Right cardiac atrium (tissue), 5 donors: ENCODE measurements around the gene WDR5. TPM values are rescaled to one million over a fixed set of nuclear protein-coding genes. Genes with fewer than 3 reads are reported as not detected.

Experiments
- ATAC-seq, 2 donors: fragments of 200-7000 bp; cut with Tn5 transposase; one replicate each; pipeline versions ENCODE4 v1.8.0 to v1.9.1; 2020; ENCODE audit warnings: moderate library complexity in 2 of 2, mild to moderate bottlenecking in 1 of 2
- DNase-seq, 3 donors: peaks; one replicate each; pipeline ENCODE4 v3.0.0-alpha.2; 2020
- H3K27ac ChIP-seq: one replicate; pipeline ENCODE4 v1.5.1; 2013; ENCODE audit warnings: mild to moderate bottlenecking, low read length, control low read depth, moderate library complexity
- H3K27me3 ChIP-seq: one replicate; pipeline ENCODE4 v1.6.1; 2013; ENCODE audit not compliant: control insufficient read depth, insufficient read depth
- H3K4me1 ChIP-seq: one replicate; pipeline ENCODE4 v1.6.1; 2013; ENCODE audit warnings: low read length; ENCODE audit not compliant: control insufficient read depth, insufficient read depth
- H3K4me3 ChIP-seq: one replicate; pipeline ENCODE4 v1.5.1; 2013; ENCODE audit warnings: low read length, control low read depth
- H3K9me3 ChIP-seq: one replicate; pipeline ENCODE4 v1.6.1; 2013; ENCODE audit warnings: low read length; ENCODE audit not compliant: control insufficient read depth
- WGBS: extraction: QIAGEN DNeasy Blood & Tissue Kit; methylation state at CpG from one replicate; pipeline ENCODE4 v1.1.7; 2013; 5-methylcytosine and 5-hydroxymethylcytosine counted together
- intact Hi-C, 4 donors: fragments of 100-400 bp; cut with DNase I; formaldehyde crosslinking; loops; one replicate each; pipeline versions ENCODE4 v1.11.0 to v1.14.0; 2022 to 2023
- polyA plus RNA-seq: library from polyadenylated mRNA; stranded (reverse); fragments of 200-250 nt; gene quantifications from one replicate; pipeline ENCODE4 v1.2.3, GENCODE V29; 2013
- total RNA-seq, 4 donors: library from RNA; stranded (reverse); fragmentation: NEBNext Ultra II Directional; extraction: Animal tissue kit (Norgen Biotek cat#: 25700); gene quantifications; one replicate each; pipeline ENCODE4 v1.2.1, GENCODE V29; 2021
- donor health status: healthy with polysubstance abuse.
- donor health status: DM: no; HTN: yes; CAD: no.
- donor health status: DM: no; HTN: no; CAD: no.
- donor health status: DM: no; HTN: yes; CAD: no; lungs with severe emphysema.
- donor health status: DM: yes; HTN: yes; CAD: no.

Gene WDR5
- total and polyA plus RNA-seq, 5 donors: 13.3 to 18.3 (median 17.4) TPM

DNA sequence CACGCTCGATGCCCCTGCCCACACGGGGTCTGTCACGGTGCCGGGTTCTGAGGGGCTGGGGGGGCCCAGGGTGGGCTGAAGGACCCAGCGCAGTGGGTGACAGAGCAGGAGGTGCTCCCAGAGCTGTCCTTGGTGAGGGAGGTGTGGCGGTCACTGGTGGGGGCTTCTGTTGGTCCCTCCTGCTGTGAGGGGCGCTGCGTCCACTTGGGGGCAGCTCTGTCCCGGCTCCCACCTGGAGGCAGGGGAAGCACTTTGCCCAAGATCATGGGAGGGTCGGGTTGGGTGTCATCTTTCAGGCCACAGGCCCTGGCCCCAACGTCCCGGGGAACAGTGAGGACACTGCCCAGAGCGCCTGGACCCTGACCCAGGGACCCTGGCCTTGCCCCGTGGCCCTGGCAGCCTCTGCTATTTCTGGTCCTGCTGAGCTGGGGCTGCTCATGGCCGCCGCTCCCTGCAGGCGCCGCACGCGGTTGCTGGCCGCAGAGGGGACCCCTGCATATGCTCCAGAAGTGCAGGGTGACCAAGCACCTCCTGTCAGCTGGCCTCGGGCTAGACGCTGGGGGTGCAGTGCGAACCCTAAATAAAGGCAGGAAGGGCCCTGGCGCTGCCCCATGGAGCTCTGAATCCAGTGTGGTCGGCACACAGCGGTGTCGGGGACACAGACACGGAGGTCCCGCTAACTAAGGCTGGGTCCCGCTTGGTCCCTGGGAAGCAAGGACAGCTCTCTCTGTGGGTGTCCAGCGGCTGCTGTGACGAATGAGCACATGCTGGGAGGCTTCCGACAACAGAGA, 40.1 kb downstream of the WDR5 start:
- no peaks in the 10 kb centered on the region for H3K27me3 ChIP-seq

DNA sequence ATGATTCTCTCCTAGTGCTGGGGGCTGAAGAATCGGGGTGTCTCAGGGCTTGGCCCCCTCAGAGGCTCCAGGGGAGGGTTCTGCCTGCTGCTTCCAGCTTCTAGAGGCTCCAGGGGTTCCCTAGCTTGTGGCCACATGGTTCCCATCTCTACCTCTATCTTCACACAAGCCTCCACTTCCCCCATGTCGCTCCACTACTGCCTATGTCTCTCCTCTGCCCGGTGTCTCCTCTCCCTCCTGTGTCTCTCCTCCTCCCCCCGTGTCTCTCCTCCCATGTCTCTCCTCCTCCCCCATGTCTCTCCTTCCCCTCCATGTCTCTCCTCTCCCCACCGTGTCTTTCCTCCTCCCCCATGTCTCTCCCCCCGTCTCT, 40.7 kb downstream of the WDR5 start:
- WGBS: 59% methylated on average over 6 of the region's 6 CpGs
- DNase-seq (no peak), ATAC-seq (no peak)
- no peak overlapping the region for H3K4me3 ChIP-seq
- no peaks in the 10 kb centered on the region for H3K4me1 ChIP-seq
- no peaks in the 10 kb centered on the region for H3K27me3 ChIP-seq
- intact Hi-C loops: loop anchor here in 3 of 4 donors (10.0 kb wide), 3 partner anchors 138 to 558 kb away; partner anchors contain the start of gene RXRA (in 2 of the 3)
- H3K9me3 ChIP-seq: no peaks in the 10 kb centered on the region
- no peak overlapping the region for H3K27ac ChIP-seq

More for the DNA sequence above, 40.1 kb downstream of the WDR5 start:
- ATAC-seq: peak; percentile 6 to 19
- no peaks in the 10 kb centered on the region for H3K4me1 ChIP-seq
- intact Hi-C loops: loop anchor here in 3 of 4 donors (10.0 kb wide), 3 partner anchors 139 to 559 kb away; partner anchors contain the start of gene RXRA (in 2 of the 3)
- no peak overlapping the region for H3K27ac ChIP-seq
- WGBS: 45% methylated on average over 35 of the region's 35 CpGs
- DNase-seq: peak in 2 of 3 donors; percentile 73 to 82
- H3K9me3 ChIP-seq: no peaks in the 10 kb centered on the region
- H3K4me3 ChIP-seq: no peak overlapping the region

DNA sequence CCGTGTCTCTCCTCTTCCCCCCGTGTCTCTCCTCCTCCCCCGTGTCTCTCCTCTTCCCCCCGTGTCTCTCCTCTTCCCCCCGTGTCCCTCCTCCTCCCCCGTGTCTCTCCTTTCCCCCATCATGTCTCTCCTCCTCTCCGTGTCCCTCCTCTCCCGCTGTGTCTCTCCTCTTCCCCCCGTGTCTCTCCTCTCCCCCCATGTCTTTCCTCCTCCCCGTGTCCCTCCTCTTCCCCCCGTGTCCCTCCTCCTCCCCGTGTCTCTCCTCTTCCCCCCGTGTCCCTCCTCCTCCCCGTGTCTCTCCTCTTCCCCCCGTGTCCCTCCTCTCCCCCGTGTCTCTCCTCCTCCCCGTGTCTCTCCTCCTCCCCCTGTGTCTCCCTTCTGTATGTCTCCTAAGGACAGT, 41.3 kb downstream of the WDR5 start:
- no peaks in the 10 kb centered on the region for H3K27me3 ChIP-seq
- DNase-seq: no peak
- no peaks in the 10 kb centered on the region for H3K9me3 ChIP-seq
- H3K4me1 ChIP-seq: no peaks in the 10 kb centered on the region
- H3K27ac ChIP-seq: no peak overlapping the region
- no peak overlapping the region for H3K4me3 ChIP-seq
- WGBS: 56% methylated on average over 17 of the region's 17 CpGs
- intact Hi-C loops: loop anchor here in 3 of 4 donors (10.0 kb wide), 3 partner anchors 138 to 558 kb away; partner anchors contain the start of gene RXRA (in 2 of the 3)
- ATAC-seq: no peak

DNA sequence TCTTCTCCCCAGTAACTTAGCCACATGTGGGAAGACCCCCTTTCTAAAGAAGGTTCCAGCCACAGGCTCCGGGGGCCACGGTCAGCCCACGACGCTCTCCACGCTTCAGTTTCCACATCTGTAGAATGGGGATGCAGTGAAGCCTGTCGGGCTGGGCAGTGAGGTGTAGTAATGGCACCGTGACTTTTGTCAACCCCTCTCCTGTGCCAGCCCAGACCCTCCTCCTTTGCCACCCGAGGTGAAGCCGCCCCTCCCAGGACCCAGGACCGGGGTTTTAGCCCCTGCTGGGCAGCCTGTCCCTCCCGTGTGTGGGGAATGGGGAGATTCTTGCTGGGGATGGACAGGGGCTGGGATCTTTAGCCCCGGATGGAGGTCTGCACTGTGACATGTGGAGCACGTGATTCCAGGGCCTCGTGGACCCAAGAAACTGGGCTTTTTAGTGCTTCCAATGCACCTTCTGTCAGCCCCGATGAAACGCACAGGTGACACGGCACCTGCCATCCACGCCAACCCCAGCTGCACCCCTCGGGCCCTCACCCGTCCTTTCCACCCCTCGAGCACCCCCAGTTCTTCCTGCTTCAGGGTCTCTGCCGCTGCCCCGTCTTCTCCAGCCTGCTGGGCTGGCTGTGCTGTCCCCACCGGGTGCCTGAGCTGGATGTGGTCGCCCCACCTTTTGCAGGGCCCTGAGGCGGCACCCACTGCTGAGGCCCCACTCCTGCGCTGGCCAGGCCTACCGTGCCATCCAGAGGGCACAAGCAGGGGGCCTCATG, 41.9 kb downstream of the WDR5 start:
- H3K27me3 ChIP-seq: no peaks in the 10 kb centered on the region

DNA sequence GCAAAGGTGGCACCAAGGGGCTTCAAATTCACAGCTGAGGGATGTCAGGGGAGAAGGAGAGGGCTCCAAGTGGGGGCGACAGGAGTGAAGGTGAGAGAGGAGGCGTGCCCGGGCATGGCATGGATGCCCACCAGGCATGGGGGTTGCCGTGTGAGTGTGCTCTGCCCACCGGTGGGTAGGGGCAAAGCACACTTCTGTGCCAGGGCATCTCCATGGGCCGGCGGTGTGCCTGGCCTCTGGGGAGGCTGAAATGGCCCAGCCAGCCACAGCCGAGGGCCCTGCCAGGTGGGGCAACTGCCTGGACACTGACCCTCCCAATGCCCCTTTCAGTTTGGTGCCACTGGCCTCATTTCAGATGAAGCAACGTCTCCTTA, 42.5 kb downstream of the WDR5 start:
- WGBS: 82% methylated on average over 9 of the region's 9 CpGs
- Histone ChIP-seq H3K27ac (no peak overlapping the region), H3K4me1 (no peaks in the 10 kb centered on the region), H3K4me3 (no peak overlapping the region), H3K27me3 (no peaks in the 10 kb centered on the region), H3K9me3 (no peaks in the 10 kb centered on the region)
- intact Hi-C loops: loop anchor here in 3 of 4 donors (10.0 kb wide), 3 partner anchors 136 to 556 kb away; partner anchors contain the start of gene RXRA (in 2 of the 3)
- no peak for DNase-seq
- no peak for ATAC-seq

More for the DNA sequence above, 41.9 kb downstream of the WDR5 start:
- ATAC-seq (no peak), DNase-seq (peak in 1 of 3 donors; percentile 43)
- no peak overlapping the region for H3K27ac ChIP-seq
- no peaks in the 10 kb centered on the region for H3K4me1 ChIP-seq
- H3K9me3 ChIP-seq: no peaks in the 10 kb centered on the region
- no peak overlapping the region for H3K4me3 ChIP-seq
- 89% methylated on average over 28 of the region's 28 CpGs for WGBS
- intact Hi-C loops: loop anchor here in 3 of 4 donors (10.0 kb wide), 3 partner anchors 137 to 557 kb away; partner anchors contain the start of gene RXRA (in 2 of the 3)

DNA sequence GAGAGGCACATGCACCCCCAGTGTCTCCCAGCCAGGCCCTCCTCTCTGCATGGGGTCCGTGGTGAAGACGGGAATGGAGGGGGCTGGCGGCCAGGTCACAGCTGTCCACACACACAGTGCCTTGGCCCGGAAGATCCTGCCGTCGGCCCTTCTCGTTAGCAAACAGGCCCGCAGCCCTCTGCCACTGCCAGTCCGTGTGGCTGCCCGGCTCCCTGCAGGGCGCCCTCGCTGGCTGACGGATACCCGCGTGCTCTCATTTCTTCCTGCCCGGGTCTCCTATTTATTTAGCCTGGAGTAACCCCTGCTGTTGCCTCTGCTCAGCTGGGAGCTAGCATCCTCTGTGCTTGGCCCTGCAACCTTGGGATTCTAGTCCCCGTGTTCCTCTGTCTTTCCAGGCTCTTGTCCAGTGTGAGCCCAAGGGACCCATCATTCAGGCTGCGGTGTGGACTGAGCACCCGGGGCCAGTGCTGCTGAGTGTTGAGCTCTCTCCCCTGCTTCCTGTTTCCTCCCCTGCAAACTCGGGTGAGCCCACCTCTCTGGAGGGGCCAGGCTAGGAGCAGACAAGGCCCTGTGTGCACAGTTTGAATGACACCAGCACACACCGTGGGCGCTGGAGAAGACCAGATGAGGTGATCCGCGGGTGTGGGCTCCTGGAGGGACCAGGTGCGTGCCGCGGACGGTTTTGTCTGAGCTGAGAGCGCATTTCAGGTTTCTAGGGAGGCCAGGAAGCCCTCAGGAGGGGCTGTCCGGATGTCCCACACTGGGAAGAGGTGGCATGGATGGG, 43.1 kb downstream of the WDR5 start:
- intact Hi-C loops: loop anchor here in 3 of 4 donors (10.0 kb wide), 3 partner anchors 136 to 556 kb away; partner anchors contain the start of gene RXRA (in 2 of the 3)
- no peak overlapping the region for H3K27ac ChIP-seq
- WGBS: 47% methylated on average over 30 of the region's 30 CpGs
- peak; percentile 8 to 15 for ATAC-seq
- H3K9me3 ChIP-seq: no peaks in the 10 kb centered on the region
- H3K27me3 ChIP-seq: no peaks in the 10 kb centered on the region
- H3K4me3 ChIP-seq: no peak overlapping the region
- H3K4me1 ChIP-seq: no peaks in the 10 kb centered on the region
- peak in 2 of 3 donors; percentile 73 to 77 for DNase-seq

DNA sequence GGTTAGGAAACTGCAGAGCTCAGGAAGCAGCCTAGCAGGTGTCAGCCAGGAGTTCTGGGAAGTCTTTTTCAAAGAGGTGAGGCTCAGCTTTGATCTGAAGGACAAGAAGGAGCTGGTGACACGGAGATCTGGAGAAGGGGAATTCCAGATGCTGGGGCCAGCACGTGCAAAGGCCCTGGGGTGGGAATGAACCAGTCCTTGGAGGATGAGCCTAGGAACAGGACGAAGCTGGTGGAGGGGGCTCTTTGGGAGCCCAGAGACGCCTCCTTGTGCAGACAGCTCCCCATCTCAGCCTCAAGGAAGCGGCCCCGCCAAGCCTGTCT, 43.7 kb downstream of the WDR5 start:
- H3K27me3 ChIP-seq: no peaks in the 10 kb centered on the region
- H3K9me3 ChIP-seq: no peaks in the 10 kb centered on the region
- 90% methylated on average over 6 of the region's 6 CpGs for WGBS
- DNase-seq: peak in 1 of 3 donors; percentile 60
- no peaks in the 10 kb centered on the region for H3K4me1 ChIP-seq
- no peak for ATAC-seq
- intact Hi-C loops: loop anchor here in 3 of 4 donors (10.0 kb wide), 3 partner anchors 135 to 555 kb away; partner anchors contain the start of gene RXRA (in 2 of the 3)
- H3K4me3 ChIP-seq: no peak overlapping the region
- no peak overlapping the region for H3K27ac ChIP-seq

DNA sequence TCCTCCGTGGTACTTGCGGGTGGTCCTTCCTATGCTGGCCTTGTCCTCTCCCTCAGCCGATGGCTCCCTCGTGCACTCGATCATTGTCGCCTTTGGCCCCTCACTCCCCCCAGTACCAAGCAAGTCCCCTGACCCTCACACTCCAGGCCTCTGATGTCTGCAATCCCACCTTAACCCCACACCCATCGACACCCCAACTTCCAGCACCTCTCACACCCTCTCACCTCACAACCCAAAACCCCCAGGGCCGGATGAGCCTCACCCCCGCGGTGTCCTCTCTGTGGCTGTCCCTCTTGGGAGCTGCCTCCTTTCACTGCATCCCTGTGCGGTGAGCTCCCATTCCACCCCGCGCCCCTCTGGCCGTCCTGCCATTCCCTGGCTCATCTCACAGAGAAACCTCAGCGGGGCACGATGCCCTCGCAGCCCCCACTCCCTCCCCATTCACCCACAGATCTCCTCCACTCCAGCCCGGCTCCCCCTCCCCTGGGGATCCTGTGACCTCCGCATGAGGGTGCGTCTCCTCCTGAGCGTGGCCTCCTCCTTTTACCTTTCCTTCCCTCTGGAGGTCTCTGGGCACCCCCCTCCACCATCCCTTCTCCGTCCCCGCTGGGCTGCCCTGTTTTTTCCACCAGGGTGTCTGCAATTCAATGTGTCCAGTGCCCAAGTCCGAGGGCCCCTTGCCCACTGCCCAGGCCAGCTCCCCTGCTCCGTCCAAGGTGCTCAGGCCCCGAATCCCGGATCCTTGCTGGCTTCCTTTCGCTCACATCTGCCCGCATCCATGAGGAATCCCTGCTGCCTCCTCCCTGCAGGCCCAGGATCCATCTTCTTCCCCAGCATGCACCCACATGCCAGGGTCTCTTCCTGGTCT, 44.3 kb downstream of the WDR5 start:
- no peaks in the 10 kb centered on the region for H3K27me3 ChIP-seq
- DNase-seq: peak; percentile 8 to 58 (median 37)
- WGBS: 90% methylated on average over 29 of the region's 29 CpGs
- ATAC-seq: no peak
- no peaks in the 10 kb centered on the region for H3K4me1 ChIP-seq
- intact Hi-C loops: loop anchor here in 3 of 4 donors (10.0 kb wide), 3 partner anchors 135 to 555 kb away; partner anchors contain the start of gene RXRA (in 2 of the 3)
- no peak overlapping the region for H3K27ac ChIP-seq
- no peaks in the 10 kb centered on the region for H3K9me3 ChIP-seq
- H3K4me3 ChIP-seq: no peak overlapping the region

DNA sequence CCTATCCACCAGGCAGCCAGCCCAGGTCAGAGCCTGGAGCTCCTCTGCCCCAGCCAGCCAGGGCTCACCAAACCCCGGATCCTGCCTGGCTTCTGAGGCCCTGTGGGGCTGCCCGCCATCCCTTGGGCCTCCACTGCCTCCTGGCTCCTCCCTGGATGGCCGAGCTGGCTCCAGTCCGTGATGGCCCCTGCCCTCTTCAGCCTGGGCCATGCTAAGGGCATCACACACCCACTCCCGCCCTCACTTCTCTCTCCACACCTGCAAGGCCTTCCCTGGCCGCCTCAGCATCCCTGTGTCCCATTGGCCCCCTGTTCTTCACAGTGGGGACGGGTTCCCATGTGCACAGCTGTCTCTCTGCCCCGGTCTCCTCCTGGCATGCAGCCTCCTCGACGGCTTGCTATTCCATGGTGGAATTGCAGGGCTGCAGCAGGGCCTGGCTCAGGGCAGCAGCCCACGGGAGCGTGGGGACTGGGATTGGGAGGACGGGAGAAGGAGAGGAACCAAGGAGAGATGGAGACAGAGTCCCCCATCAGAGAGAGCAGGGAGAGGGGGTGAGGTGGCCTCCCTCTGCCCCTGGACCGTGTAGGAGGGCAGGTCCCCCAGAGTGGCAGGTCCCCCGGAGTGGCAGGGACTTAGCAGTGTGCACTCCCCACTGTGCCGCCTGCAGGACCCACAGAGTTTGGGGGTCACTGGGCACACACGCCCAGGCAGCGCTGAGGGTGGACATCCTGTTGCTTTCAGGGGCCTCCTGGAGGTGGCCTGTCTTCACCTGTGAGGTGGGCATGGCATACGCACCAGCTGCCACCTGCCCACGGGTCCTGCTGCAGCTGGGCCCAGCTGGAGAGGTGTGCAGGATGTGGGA, 45.1 kb downstream of the WDR5 start:
- WGBS: 89% methylated on average over 20 of the region's 20 CpGs
- peak in 2 of 3 donors; percentile 12 to 39 for DNase-seq
- Histone ChIP-seq H3K27ac (no peak overlapping the region), H3K4me3 (no peak overlapping the region), H3K9me3 (no peaks in the 10 kb centered on the region), H3K27me3 (no peaks in the 10 kb centered on the region), H3K4me1 (no peaks in the 10 kb centered on the region)
- ATAC-seq: no peak
- intact Hi-C loops: no loop called here
